Caco-2 (cell line): ENCODE data around the gene C4orf51. TPM values are rescaled to one million over a fixed set of nuclear protein-coding genes. Genes with fewer than 3 reads are reported as not detected.

Experiments used
- BruUV-seq: library from RNA; stranded (reverse); fragments of 400-500 nt; replicated peaks from 2 replicates; lab custom pipeline; 2021; lab: Mats Ljungman, UMichigan
- CTCF ChIA-PET: fragments of 300-600 bp; sonication (Branson Sonifier 250); formaldehyde crosslinking; loops from one replicate; lab custom pipeline; 2022; ENCODE audit warnings: antibody characterized with exemption; lab: Charles Lee
- POLR2A ChIA-PET: fragments of 300-600 bp; sonication (Branson Sonifier 250); formaldehyde crosslinking; loops from one replicate; lab custom pipeline; 2022; ENCODE audit warnings: antibody characterized with exemption; lab: Charles Lee
- DNase-seq, 2 experiments: peaks; one replicate each; pipeline versions ENCODE4 v3.0.0 to v3.0.0-alpha.2; 2020 to 2022
- H3K27me3 ChIP-seq: replicated peaks from 2 replicates; pipeline ENCODE4 v1.6.0; 2011; ENCODE audit warnings: low read length; ENCODE audit not compliant: control insufficient read depth, insufficient read depth
- H3K36me3 ChIP-seq: 2 replicates; pipeline ENCODE4 v1.5.1; 2011; ENCODE audit warnings: low read length; ENCODE audit not compliant: control insufficient read depth, insufficient read depth
- H3K4me1 ChIP-seq: fragments of 250-450 bp; sonication (Bioruptor Pico); 2 replicates; pipeline ENCODE4 v1.5.1; 2020; ENCODE audit warnings: mild to moderate bottlenecking
- H3K4me3 ChIP-seq: 2 replicates; pipeline ENCODE4 v1.5.1; 2011; ENCODE audit warnings: low read depth, mild to moderate bottlenecking, control low read depth, low read length
- H3K9me3 ChIP-seq: fragments of 250-450 bp; sonication (Bioruptor Pico); 2 replicates; pipeline ENCODE4 v1.5.1; 2020; ENCODE audit warnings: mild to moderate bottlenecking, moderate library complexity
- H3K27ac Mint-ChIP-seq: one replicate; pipeline ENCODE4 v1.8.0; 2022; ENCODE audit warnings: mixed read lengths; ENCODE audit not compliant: unreplicated experiment
- H3K27me3 Mint-ChIP-seq: one replicate; pipeline ENCODE4 v1.8.0; 2022; ENCODE audit warnings: mixed read lengths; ENCODE audit not compliant: insufficient read depth, unreplicated experiment
- H3K36me3 Mint-ChIP-seq: one replicate; pipeline ENCODE4 v1.8.0; 2022; ENCODE audit warnings: mild to moderate bottlenecking, mixed read lengths; ENCODE audit not compliant: insufficient read depth, unreplicated experiment
- H3K4me1 Mint-ChIP-seq: one replicate; pipeline ENCODE4 v1.8.0; 2022; ENCODE audit warnings: low read depth, mixed read lengths; ENCODE audit not compliant: unreplicated experiment
- H3K4me3 Mint-ChIP-seq: one replicate; pipeline ENCODE4 v1.8.0; 2022; ENCODE audit warnings: mild to moderate bottlenecking, moderate library complexity, mixed read lengths; ENCODE audit not compliant: unreplicated experiment
- H3K9me3 Mint-ChIP-seq: one replicate; pipeline ENCODE4 v1.8.0; 2022; ENCODE audit warnings: mixed read lengths; ENCODE audit not compliant: unreplicated experiment
- CTCF ChIP-seq, 2 experiments: fragments of 200-600 bp in 1 of 2; IDR thresholded peaks; 1 replicate in 1 of 2; 2 replicates in 1 of 2; pipeline versions ENCODE4 v1.5.1 to v1.8.0; 2011 to 2022; ENCODE audit warnings: antibody characterized with exemption in 1 of 2, control low read depth in 1 of 2, inconsistent platforms in 1 of 2, low read depth in 1 of 2, low read length in 1 of 2, mild to moderate bottlenecking in 1 of 2, moderate library complexity in 1 of 2; ENCODE audit not compliant: insufficient read depth in 1 of 2, severe bottlenecking in 1 of 2, unreplicated experiment in 1 of 2
- intact Hi-C: fragments of 100-400 bp; cut with micrococcal nuclease; formaldehyde crosslinking; loops from one replicate; pipeline ENCODE4 v1.10.0; 2022; ENCODE audit not compliant: unreplicated experiment
- total RNA-seq: library from RNA; stranded (reverse); gene quantifications from 2 replicates; pipeline ENCODE4 v1.2.3, GENCODE V29; 2022

C4orf51 gene
- total RNA-seq, 1 experiment from 2014 or later: not detected

- ChIA-PET CTCF (interaction anchor here (0.5 kb wide), 1 partner anchor 1860 kb away, joined by 3 read pairs; no protein-coding TSS in a partner anchor), POLR2A (no interaction called here)
- no peak overlapping the region for H3K27ac Mint-ChIP-seq
- no TSS peak for BruUV-seq
- intact Hi-C loops: no loop called here
- no peaks in the 10 kb centered on the region for H3K36me3 Mint-ChIP-seq
- peaks cover 8% of the 10 kb centered on the region for H3K9me3 Mint-ChIP-seq
- H3K9me3 ChIP-seq: peaks cover 3% of the 10 kb centered on the region; the same call in 1 of the 2 replicates
- no peaks in the 10 kb centered on the region for H3K36me3 ChIP-seq
- no peaks in the 10 kb centered on the region for H3K27me3 Mint-ChIP-seq
- DNase-seq: no peak
- H3K4me3 ChIP-seq: no peak overlapping the region
- H3K27me3 ChIP-seq: no peaks in the 10 kb centered on the region
- H3K4me1 ChIP-seq: no peaks in the 10 kb centered on the region
- no peaks in the 10 kb centered on the region for H3K4me1 Mint-ChIP-seq
- no peak for TF ChIP-seq CTCF (IDR thresholded peaks at IDR 0.05; ENCODE audit: insufficient read depth in 1 of 2, low read depth in 1 of 2, low read length in 1 of 2, severe bottlenecking in 1 of 2, unreplicated experiment in 1 of 2)
- H3K4me3 Mint-ChIP-seq: no peak overlapping the region
Observed at GRCh38 chr4:145680902-145681301, 956 bp downstream of the C4orf51 start.

GRCh38 chr4:145681518-145681917 lies 1.6 kb downstream of the C4orf51 start:
- Histone ChIP-seq H3K27me3 (no peaks in the 10 kb centered on the region), H3K36me3 (no peaks in the 10 kb centered on the region), H3K4me3 (no peak overlapping the region), H3K4me1 (no peaks in the 10 kb centered on the region), H3K9me3 (peaks cover 3% of the 10 kb centered on the region; the same call in 1 of the 2 replicates)
- no peaks in the 10 kb centered on the region for H3K27me3 Mint-ChIP-seq
- TF ChIP-seq CTCF (IDR thresholded peaks at IDR 0.05; ENCODE audit: insufficient read depth in 1 of 2, low read depth in 1 of 2, low read length in 1 of 2, severe bottlenecking in 1 of 2, unreplicated experiment in 1 of 2): no peak
- H3K27ac Mint-ChIP-seq: no peak overlapping the region
- no peaks in the 10 kb centered on the region for H3K4me1 Mint-ChIP-seq
- peaks cover 8% of the 10 kb centered on the region for H3K9me3 Mint-ChIP-seq
- CTCF ChIA-PET: no interaction called here
- DNase-seq: no peak
- BruUV-seq: no TSS peak
- intact Hi-C loops: no loop called here
- POLR2A ChIA-PET: no interaction called here
- no peak overlapping the region for H3K4me3 Mint-ChIP-seq
- H3K36me3 Mint-ChIP-seq: no peaks in the 10 kb centered on the region

- H3K4me1 Mint-ChIP-seq: no peaks in the 10 kb centered on the region
- ChIA-PET CTCF (no interaction called here), POLR2A (no interaction called here)
- DNase-seq: no peak
- Histone ChIP-seq H3K4me3 (no peak overlapping the region), H3K9me3 (peaks cover 3% of the 10 kb centered on the region; the same call in 1 of the 2 replicates), H3K36me3 (no peaks in the 10 kb centered on the region), H3K27me3 (no peaks in the 10 kb centered on the region), H3K4me1 (no peaks in the 10 kb centered on the region)
- H3K9me3 Mint-ChIP-seq: peaks cover 8% of the 10 kb centered on the region
- no peaks in the 10 kb centered on the region for H3K36me3 Mint-ChIP-seq
- no TSS peak for BruUV-seq
- H3K4me3 Mint-ChIP-seq: no peak overlapping the region
- intact Hi-C loops: no loop called here
- H3K27me3 Mint-ChIP-seq: no peaks in the 10 kb centered on the region
- no peak for TF ChIP-seq CTCF (IDR thresholded peaks at IDR 0.05; ENCODE audit: insufficient read depth in 1 of 2, low read depth in 1 of 2, low read length in 1 of 2, severe bottlenecking in 1 of 2, unreplicated experiment in 1 of 2)
- no peak overlapping the region for H3K27ac Mint-ChIP-seq
Observed at GRCh38 chr4:145681956-145682355, 2.0 kb downstream of the C4orf51 start.
